HG03139 (cell line): ENCODE measurements around the gene PSG2.
"Not testable (repeated sequence)": the region's sequence is repeated elsewhere in the genome, so short reads cannot be mapped to it uniquely, and the experiment has no call there.

Source experiments
- ATAC-seq: cut with Tn5 transposase; IDR thresholded peaks from one replicate; pipeline ENCODE4 v1.9.1; 2021; ENCODE audit not compliant: unreplicated experiment

PSG2 gene

GRCh38 chr19:43078311-43078710 is 4.2 kb downstream of the PSG2 start:
- ATAC-seq: no peak

- not testable (repeated sequence) for ATAC-seq
Observed at GRCh38 chr19:43077881-43078280, 4.6 kb downstream of the PSG2 start.

DNA sequence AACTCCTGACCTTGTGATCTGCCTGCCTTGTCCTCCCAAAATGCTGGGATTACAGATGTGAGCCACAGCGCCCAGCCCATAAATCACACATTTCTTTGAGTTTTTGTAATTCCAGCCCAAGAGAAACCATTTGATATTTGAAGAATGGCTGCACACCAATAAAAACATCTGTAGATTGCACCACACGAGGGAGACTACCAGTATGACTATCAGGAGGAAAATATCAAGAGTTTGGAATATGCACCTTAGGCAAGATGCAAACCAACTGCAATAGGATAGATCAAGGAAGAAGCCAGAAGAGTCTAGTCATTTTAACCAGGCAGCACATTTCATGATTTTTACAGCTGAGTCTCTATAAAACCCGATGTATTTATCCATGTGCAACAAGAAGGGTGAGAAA is 20.1 kb downstream of the PSG2 start:
- not testable (repeated sequence) for ATAC-seq

- not testable (repeated sequence) for ATAC-seq
Observed at GRCh38 chr19:43061326-43061725, 21.2 kb downstream of the PSG2 start.

DNA sequence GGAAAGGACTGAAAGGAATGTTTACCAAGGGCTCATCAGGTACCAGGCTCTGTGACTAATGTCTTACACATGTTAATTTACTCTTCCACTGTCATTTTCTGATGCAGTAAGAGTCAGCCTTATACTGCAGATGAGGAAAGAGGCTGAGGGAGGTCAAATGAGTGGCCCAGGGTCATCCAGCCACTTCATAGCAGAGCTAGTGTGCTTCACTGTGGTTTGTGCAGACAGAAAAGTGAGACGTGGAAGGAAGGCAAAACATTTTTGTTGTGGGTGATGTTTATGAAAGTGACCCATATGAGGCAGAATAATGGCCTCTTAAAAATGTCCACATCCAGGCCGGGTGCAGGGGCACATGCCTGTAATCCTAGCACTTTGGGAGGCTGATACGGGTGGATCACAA is 22.2 kb downstream of the PSG2 start:
- not testable (repeated sequence) for ATAC-seq

DNA sequence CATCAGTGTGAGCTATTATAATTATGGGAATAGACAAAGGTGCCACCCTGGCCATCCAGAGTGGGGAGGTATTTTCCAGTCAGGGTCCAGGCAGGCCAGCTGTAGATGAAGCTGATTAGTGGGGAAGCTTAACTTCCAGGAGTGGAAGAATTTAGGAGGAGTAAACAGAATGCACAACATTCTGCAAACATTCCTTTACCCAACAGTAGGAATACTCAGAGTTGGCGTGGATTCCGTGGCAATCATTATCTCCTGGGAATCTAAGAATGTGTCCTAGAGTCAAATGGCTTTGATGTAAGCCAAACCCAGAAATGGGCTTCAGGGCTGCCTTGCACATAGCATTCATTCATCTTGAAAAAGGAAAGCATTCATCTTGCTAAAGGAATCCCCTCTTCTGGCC is 23.0 kb downstream of the PSG2 start:
- not testable (repeated sequence) for ATAC-seq

DNA sequence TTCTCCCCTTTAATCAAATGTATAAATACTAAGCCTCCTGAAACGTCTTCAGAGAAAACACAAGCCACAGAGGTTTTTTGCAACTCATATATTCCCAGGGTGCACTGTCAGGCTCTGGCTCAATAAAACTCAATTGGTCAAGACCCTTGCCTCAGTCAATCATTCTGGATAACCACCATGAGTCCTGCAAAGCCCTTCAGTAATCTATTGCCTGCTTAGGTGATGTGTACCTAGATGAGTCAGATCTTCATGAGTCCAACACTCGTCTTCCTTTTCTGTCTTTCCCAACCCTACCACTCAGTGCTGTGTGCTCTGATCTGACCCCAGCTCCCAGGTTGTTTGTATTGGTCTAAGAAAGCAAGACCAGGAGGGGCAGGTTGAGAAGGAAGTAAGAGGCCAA is 24.1 kb downstream of the PSG2 start:
- not testable (repeated sequence) for ATAC-seq

GRCh38 chr19:43047966-43048365 is 34.5 kb downstream of the PSG2 start:
- not testable (repeated sequence) for ATAC-seq

DNA sequence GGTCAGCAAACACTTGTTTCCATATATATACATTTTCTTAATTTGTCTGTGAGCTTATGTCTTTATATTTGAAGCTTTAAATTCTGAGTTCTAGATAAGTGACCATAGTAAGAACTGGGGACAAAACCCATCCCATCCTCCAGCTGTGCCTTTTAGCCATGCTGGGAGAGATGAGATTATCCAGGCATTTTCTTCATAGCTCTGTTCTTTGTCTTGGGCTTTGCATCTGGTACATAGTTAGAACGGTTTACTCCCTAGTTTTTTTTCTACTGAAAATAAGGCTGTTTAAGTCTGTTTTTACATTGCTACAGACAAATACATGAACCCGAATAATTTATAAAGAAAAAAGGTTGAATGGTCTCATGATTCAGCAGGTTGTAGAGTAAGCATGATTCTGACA is 35.9 kb downstream of the PSG2 start:
- ATAC-seq: not testable (repeated sequence)

- not testable (repeated sequence) for ATAC-seq
Observed at GRCh38 chr19:43043492-43044180, 38.9 kb downstream of the PSG2 start.

- ATAC-seq: not testable (repeated sequence)
Observed at GRCh38 chr19:43031645-43032044, 50.9 kb downstream of the PSG2 start.

- ATAC-seq: no peak
Observed at GRCh38 chr19:43028866-43029265, 53.6 kb downstream of the PSG2 start.

DNA sequence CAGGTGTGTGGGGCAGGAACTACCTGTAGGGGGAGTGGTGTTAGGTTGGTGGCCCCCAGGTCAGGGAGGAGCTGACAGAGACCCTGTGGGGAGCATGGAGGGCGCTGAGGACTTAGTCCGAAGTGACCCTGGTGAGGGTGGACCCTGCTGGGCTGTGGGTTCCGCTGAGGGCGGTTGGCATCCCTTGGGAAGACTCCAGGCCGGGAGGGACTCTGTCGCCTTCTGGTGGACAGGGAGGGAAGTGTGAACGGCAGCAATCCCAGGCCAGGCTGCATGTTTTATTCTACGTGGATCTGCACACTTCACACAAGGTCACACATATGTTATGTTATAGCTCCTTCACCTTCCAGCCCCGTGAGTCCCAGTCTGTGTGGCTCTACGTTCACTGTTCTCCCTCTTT is 54.5 kb downstream of the PSG2 start:
- not testable (repeated sequence) for ATAC-seq

- ATAC-seq: not testable (repeated sequence)
Observed at GRCh38 chr19:43027061-43027460, 55.4 kb downstream of the PSG2 start.

- ATAC-seq: not testable (repeated sequence)
Observed at GRCh38 chr19:43026369-43026768, 56.1 kb downstream of the PSG2 start, which contains the start of gene PSG11. Gene PSG11, minus strand, starts transcription at chr19:43026469. Its CDS starts 97 bp downstream, at chr19:43026372.

GRCh38 chr19:43022098-43022497 is 60.4 kb downstream of the PSG2 start:
- not testable (repeated sequence) for ATAC-seq

- not testable (repeated sequence) for ATAC-seq
Observed at GRCh38 chr19:43021629-43022028, 60.9 kb downstream of the PSG2 start.

DNA sequence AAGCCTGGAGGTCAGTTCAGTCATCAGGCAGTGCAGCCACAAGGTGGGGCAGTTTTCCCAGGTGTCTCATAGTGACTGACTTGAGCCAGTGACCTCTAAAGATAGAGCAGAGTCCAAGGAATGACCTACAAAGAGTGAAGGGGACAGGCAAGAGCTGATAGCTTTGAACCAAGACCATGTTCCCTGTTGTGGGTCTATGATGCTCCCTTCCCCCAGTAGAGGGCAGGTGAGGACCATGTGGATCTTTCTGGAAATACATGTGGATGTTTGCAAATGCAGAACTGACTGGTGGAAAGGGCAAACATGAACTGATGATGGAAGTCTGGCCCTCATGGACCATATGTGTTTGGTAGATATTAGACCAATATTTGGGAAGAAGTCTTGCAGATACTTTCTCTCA is 62.9 kb downstream of the PSG2 start:
- ATAC-seq: not testable (repeated sequence)
